Gastrocnemius medialis (tissue), 4 donors: ENCODE measurements around the gene COX17.

Experiments used
- CTCF ChIP-seq, 5 experiments: fragments of 450-650 bp in 3 of 5; fragments of 200-600 bp in 2 of 5; sonication (generic) in 2 of 5; IDR thresholded peaks in 4 of 5; conservative IDR thresholded peaks in 1 of 5; 1 replicate in 4 of 5; 2 replicates in 1 of 5; pipeline ENCODE4 v1.5.1; 2016 to 2019; ENCODE audit warnings: antibody characterized with exemption in 5 of 5, mild to moderate bottlenecking in 3 of 5, moderate library complexity in 3 of 5
- POLR2A ChIP-seq, 2 donors: fragments of 450-650 bp; IDR thresholded peaks; one replicate each; pipeline ENCODE4 v1.6.1; 2017; ENCODE audit warnings: antibody characterized with exemption in 2 of 2, mild to moderate bottlenecking in 2 of 2, moderate library complexity in 2 of 2

GRCh38 chr3:119679874-119680273 lies 2.7 kb upstream of the COX17 start:
- TF ChIP-seq CTCF (IDR thresholded peaks at IDR 0.05 in 4 of 5, conservative IDR thresholded peaks at IDR 0.05 in 1 of 5), result no peak
- TF ChIP-seq POLR2A (IDR thresholded peaks at IDR 0.05), result no peak
